ENCODE data around the gene INS.
"Not testable (repeated sequence)": the region's sequence is repeated elsewhere in the genome, so short reads cannot be mapped to it uniquely, and the experiment has no call there.

INS gene

DNA sequence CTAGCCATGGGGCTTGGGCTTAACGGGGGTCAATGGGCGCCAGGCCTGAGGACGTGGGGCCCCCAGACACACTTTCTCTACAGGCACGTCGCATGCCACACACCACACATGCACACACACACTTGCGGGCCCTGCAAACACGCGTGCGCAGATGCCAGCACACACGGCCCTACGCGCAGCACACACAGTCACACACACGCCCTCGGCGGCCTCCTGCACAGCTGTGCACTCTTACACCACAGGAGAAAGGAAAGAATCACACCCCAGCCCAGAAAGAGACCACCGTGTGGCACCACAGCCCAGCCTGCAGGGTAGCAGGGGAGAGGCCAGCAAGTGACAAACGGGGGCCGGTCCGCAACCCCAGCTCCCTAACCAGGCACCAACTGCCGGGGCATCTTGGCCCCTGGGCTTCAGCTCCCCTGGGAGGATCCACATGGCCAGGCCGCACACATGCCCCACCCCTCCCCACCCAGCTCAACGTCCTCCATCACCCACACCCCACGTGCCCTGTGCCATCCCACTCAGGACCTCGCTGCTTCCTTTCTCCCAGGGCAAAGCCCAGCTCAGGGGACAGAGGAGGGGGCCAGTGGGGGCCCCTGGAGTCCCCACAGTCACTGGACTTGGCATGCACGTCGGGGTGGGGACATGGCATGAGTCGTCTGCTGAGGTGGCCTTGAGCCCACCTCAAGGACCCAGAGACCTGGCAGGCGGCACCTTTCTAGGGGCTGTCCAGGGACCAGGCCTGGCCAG lies 36.9 kb upstream of the INS start:
- Histone ChIP-seq H3K4me1 (ENCODE audit: control insufficient read depth, insufficient read depth, low read length) (no peaks in the 10 kb centered on the region), H3K9me3 (ENCODE audit: control insufficient read depth, insufficient read depth, low read length) (no peaks in the 10 kb centered on the region), H3K27me3 (ENCODE audit: control insufficient read depth, insufficient read depth, low read length) (peaks cover 13% of the 10 kb centered on the region), H3K4me3 (ENCODE audit: low read depth, low read length) (no peak overlapping the region), H3K36me3 (ENCODE audit: control insufficient read depth, insufficient read depth, low read length) (no peaks in the 10 kb centered on the region), H3K9ac (ENCODE audit: low read depth, low read length) (no peak overlapping the region), H3K27ac (ENCODE audit: low read depth, low read length) (no peak overlapping the region)

GRCh38 chr11:2196970-2197770 lies 36.2 kb upstream of the INS start:
- no peaks in the 10 kb centered on the region for H3K9me3 ChIP-seq (ENCODE audit: control insufficient read depth, insufficient read depth, low read length)
- H3K27me3 ChIP-seq (ENCODE audit: control insufficient read depth, insufficient read depth, low read length): peaks cover 13% of the 10 kb centered on the region
- no peaks in the 10 kb centered on the region for H3K4me1 ChIP-seq (ENCODE audit: control insufficient read depth, insufficient read depth, low read length)
- no peaks in the 10 kb centered on the region for H3K36me3 ChIP-seq (ENCODE audit: control insufficient read depth, insufficient read depth, low read length)
- no peak overlapping the region for H3K4me3 ChIP-seq (ENCODE audit: low read depth, low read length)
- H3K27ac ChIP-seq (ENCODE audit: low read depth, low read length): no peak overlapping the region
- no peak overlapping the region for H3K9ac ChIP-seq (ENCODE audit: low read depth, low read length)

DNA sequence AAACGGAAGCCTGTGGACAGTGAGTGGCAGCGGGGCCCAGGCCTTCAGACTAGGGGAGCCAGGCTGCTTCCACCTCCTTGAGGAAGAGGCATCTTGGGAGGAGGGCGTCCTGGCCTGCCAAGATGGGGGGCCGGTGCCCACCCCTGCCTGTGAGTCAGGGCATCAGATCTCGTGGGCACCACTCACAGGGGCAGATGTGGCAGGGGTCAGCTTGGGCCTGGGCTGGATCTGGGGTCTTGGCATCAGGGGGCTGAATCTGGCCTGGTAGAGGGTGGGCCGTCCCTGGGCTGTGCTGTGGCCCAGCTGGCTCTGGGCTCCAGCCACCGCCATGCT lies 34.7 kb upstream of the INS start:
- Histone ChIP-seq H3K4me3 (ENCODE audit: low read depth, low read length) (no peak overlapping the region), H3K36me3 (ENCODE audit: control insufficient read depth, insufficient read depth, low read length) (no peaks in the 10 kb centered on the region), H3K27ac (ENCODE audit: low read depth, low read length) (no peak overlapping the region), H3K4me1 (ENCODE audit: control insufficient read depth, insufficient read depth, low read length) (no peaks in the 10 kb centered on the region), H3K9ac (ENCODE audit: low read depth, low read length) (no peak overlapping the region), H3K27me3 (ENCODE audit: control insufficient read depth, insufficient read depth, low read length) (peaks cover 13% of the 10 kb centered on the region), H3K9me3 (ENCODE audit: control insufficient read depth, insufficient read depth, low read length) (no peaks in the 10 kb centered on the region)

GRCh38 chr11:2194877-2195755 lies 34.1 kb upstream of the INS start:
- Histone ChIP-seq H3K27me3 (ENCODE audit: control insufficient read depth, insufficient read depth, low read length) (peaks cover 13% of the 10 kb centered on the region), H3K27ac (ENCODE audit: low read depth, low read length) (no peak overlapping the region), H3K4me3 (ENCODE audit: low read depth, low read length) (no peak overlapping the region), H3K9me3 (ENCODE audit: control insufficient read depth, insufficient read depth, low read length) (no peaks in the 10 kb centered on the region), H3K4me1 (ENCODE audit: control insufficient read depth, insufficient read depth, low read length) (no peaks in the 10 kb centered on the region), H3K36me3 (ENCODE audit: control insufficient read depth, insufficient read depth, low read length) (no peaks in the 10 kb centered on the region), H3K9ac (ENCODE audit: low read depth, low read length) (no peak overlapping the region)

DNA sequence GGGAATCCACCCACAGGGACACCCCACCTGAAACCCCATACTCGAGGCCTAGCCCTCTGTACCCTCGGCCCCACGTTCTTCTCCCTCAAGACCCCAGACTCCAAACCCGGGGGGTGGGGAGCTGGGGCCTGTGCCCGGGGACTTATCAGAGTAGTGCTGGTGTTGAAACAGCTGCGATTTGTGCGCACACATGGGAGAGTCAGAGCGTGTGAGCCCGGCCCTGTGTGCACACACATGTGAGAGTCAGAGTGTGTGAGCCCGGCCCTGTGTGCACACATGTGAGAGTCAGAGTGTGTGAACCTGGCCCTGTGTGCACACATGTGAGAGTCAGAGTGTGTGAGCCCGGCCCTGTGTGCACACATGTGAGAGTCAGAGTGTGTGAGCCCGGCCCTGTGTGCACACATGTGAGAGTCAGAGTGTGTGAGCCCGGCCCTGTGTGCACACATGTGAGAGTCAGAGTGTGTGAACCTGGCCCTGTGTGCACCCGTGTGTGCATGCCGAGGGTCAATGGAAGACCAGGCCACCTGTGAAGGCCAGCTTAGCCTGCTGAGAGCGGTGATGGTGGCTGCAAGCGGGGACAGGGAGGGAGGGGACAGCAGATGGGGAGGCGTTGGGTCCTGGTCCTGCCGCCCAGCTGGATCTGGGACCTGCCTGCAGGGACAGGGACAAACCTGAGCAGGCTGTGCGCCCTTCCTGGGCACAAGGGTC lies 33.0 kb upstream of the INS start:
- H3K4me1 ChIP-seq (ENCODE audit: control insufficient read depth, insufficient read depth, low read length): not testable (repeated sequence)

DNA sequence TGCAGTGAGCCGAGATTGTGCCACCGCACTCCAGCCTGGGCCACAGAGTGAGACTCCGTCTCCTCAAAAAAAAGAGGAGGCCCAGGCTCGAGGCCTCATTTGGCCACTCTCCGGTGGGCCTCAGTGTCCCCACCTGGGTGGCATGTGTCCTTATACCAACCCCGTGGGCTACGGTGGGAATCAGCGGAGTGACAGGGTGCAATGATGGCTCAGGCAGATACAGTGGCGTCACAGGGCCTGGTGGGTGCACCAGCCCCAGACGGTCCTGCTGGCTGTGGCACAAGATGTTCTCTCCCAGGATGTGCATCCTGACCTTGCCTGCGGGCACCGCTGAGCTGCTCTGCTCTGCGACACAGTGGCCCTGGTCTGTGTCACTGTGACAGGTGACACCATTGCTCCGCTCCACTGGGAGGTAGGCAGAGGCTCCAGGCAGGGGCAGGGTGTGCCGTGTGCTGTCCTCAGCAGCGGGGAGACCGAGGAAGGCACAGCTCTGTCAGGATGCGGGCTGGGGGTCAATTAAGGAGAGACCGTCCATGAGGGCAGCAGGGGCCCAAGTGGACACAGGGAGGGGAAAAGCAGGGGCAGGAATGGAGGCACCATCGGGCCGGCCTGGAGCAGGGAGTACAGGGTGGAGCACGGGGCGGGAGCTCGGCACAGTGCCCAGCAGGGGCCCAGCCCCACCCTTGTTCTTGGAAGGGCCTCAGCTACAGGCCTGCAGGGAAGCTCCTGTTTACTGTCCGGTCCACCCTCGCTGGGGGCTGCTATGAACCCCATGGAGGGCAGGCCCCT lies 32.3 kb upstream of the INS start:
- Histone ChIP-seq H3K9me3 (ENCODE audit: control insufficient read depth, insufficient read depth, low read length) (no peaks in the 10 kb centered on the region), H3K27ac (ENCODE audit: low read depth, low read length) (no peak overlapping the region), H3K4me3 (ENCODE audit: low read depth, low read length) (no peak overlapping the region), H3K27me3 (ENCODE audit: control insufficient read depth, insufficient read depth, low read length) (peaks cover 13% of the 10 kb centered on the region), H3K36me3 (ENCODE audit: control insufficient read depth, insufficient read depth, low read length) (no peaks in the 10 kb centered on the region), H3K4me1 (ENCODE audit: control insufficient read depth, insufficient read depth, low read length) (no peaks in the 10 kb centered on the region), H3K9ac (ENCODE audit: low read depth, low read length) (no peak overlapping the region)

More for the DNA sequence above, 33.0 kb upstream of the INS start:
- not testable (repeated sequence) for H3K27ac ChIP-seq (ENCODE audit: low read depth, low read length); H3K9ac ChIP-seq (ENCODE audit: low read depth, low read length); H3K4me3 ChIP-seq (ENCODE audit: low read depth, low read length); H3K36me3 ChIP-seq (ENCODE audit: control insufficient read depth, insufficient read depth, low read length); H3K9me3 ChIP-seq (ENCODE audit: control insufficient read depth, insufficient read depth, low read length)
- H3K27me3 ChIP-seq (ENCODE audit: control insufficient read depth, insufficient read depth, low read length): peaks cover 13% of the 10 kb centered on the region

DNA sequence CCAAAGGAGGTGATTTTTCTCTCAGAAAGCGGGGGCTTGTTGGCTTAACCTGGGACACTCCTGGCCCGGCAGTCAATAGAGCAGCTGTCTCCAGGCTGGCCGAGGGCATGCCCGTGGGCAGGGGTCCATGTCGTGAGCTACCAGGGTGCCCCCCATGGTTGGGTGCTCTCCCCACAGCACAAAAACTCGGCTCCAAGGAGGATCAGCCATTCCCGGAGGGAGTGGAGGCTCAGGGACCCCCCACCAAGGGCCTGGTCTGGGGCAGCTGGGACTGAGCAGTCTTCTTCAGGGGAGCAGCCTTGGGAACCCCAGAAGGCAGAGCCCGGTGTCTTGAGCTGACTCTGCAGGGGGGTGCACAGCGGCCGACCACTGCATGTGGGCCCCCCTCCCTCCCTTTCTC lies 31.4 kb upstream of the INS start:
- no peaks in the 10 kb centered on the region for H3K9me3 ChIP-seq (ENCODE audit: control insufficient read depth, insufficient read depth, low read length)
- H3K27me3 ChIP-seq (ENCODE audit: control insufficient read depth, insufficient read depth, low read length): peaks cover 13% of the 10 kb centered on the region
- H3K27ac ChIP-seq (ENCODE audit: low read depth, low read length): no peak overlapping the region
- no peaks in the 10 kb centered on the region for H3K36me3 ChIP-seq (ENCODE audit: control insufficient read depth, insufficient read depth, low read length)
- H3K4me1 ChIP-seq (ENCODE audit: control insufficient read depth, insufficient read depth, low read length): no peaks in the 10 kb centered on the region
- no peak overlapping the region for H3K9ac ChIP-seq (ENCODE audit: low read depth, low read length)
- H3K4me3 ChIP-seq (ENCODE audit: low read depth, low read length): no peak overlapping the region

DNA sequence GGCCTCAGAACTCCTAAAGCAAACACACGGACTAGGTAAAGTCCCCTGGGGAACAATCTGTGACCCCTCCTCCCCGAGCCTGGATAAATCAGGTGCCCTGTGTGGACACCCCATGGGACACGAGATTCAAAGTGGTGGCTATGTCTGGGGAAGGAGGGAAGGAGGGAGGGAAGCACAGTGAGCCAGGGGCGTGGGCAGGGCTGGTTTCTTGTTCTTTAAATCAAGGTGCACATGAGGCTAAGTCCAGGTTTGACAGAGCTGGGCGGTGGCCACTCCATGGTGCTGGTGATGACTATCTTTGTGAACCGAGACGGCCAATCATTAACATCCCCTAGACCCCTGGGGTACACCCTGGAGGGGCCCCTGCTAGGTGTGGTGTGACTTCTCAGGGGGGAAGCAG lies 30.9 kb upstream of the INS start:
- no peak overlapping the region for H3K9ac ChIP-seq (ENCODE audit: low read depth, low read length)
- H3K27ac ChIP-seq (ENCODE audit: low read depth, low read length): no peak overlapping the region
- no peaks in the 10 kb centered on the region for H3K36me3 ChIP-seq (ENCODE audit: control insufficient read depth, insufficient read depth, low read length)
- H3K27me3 ChIP-seq (ENCODE audit: control insufficient read depth, insufficient read depth, low read length): peaks cover 10% of the 10 kb centered on the region
- H3K4me3 ChIP-seq (ENCODE audit: low read depth, low read length): no peak overlapping the region
- no peaks in the 10 kb centered on the region for H3K4me1 ChIP-seq (ENCODE audit: control insufficient read depth, insufficient read depth, low read length)
- H3K9me3 ChIP-seq (ENCODE audit: control insufficient read depth, insufficient read depth, low read length): no peaks in the 10 kb centered on the region

DNA sequence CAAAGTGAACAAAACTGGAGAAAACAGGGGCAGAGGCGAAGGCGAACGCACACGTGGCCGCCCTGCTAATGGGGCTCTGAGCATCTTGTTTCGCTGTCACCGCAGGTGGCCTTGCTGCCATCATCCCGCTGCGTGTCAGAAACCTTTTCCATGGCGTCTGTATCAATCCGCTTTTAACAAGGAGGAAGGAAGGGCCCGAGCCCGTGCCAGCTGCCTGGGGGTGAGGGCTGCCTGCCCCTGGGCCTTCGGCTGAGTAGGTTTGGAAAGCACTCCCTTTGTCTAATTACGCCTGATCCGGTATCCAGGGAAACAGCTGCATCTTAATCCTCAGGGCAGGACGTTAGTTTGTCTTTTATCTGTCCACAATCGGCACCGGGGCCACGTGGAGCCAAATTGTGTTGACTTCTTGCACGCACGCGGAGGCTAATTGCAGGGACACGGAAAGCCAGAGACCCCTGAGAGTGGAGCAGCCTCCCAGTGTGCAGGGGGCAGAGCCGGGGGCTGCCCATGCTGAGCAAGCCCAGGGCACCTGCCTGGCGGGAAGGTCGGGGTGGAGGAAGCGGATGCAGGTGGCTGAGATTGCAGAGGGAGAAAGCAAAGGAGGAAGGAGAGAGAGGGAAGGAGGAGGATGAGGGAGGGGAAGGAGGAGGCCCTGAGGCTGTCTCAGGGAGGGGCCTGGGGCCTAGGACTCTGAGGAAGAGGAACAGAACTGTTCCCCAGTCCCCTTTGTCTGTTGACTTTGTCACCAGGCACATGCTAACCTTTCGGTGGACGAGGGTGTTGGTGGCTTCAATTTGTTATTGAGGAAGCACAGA lies 29.9 kb upstream of the INS start:
- H3K4me1 ChIP-seq (ENCODE audit: control insufficient read depth, insufficient read depth, low read length): no peaks in the 10 kb centered on the region
- H3K27ac ChIP-seq (ENCODE audit: low read depth, low read length): no peak overlapping the region
- no peak overlapping the region for H3K4me3 ChIP-seq (ENCODE audit: low read depth, low read length)

More for the DNA sequence above, 29.9 kb upstream of the INS start:
- Histone ChIP-seq H3K36me3 (ENCODE audit: control insufficient read depth, insufficient read depth, low read length) (no peaks in the 10 kb centered on the region), H3K27me3 (ENCODE audit: control insufficient read depth, insufficient read depth, low read length) (0 out of 2 replicates have a peak, but pooled peaks cover under 1% of the 10 kb centered on the region), H3K9me3 (ENCODE audit: control insufficient read depth, insufficient read depth, low read length) (no peaks in the 10 kb centered on the region), H3K9ac (ENCODE audit: low read depth, low read length) (no peak overlapping the region)
